Measurements from ENCODE around the gene IQCK.

GRCh38 chr16:19785081-19785480, 67.0 kb downstream of the IQCK start:
- TF ChIP-seq CTCF (IDR thresholded peaks at IDR 0.05) (no peak), EP300 (IDR thresholded peaks at IDR 0.05) (no peak), POLR2A (IDR thresholded peaks at IDR 0.05) (no peak)
